Measurements from ENCODE around the gene NDC1.
A peak's percentile ranks its signal among the peaks of the same experiment; 100 is the strongest.
"Not testable (repeated sequence)": the region's sequence is repeated elsewhere in the genome, so short reads cannot be mapped to it uniquely, and the experiment has no call there.

The NDC1 gene, protein sequence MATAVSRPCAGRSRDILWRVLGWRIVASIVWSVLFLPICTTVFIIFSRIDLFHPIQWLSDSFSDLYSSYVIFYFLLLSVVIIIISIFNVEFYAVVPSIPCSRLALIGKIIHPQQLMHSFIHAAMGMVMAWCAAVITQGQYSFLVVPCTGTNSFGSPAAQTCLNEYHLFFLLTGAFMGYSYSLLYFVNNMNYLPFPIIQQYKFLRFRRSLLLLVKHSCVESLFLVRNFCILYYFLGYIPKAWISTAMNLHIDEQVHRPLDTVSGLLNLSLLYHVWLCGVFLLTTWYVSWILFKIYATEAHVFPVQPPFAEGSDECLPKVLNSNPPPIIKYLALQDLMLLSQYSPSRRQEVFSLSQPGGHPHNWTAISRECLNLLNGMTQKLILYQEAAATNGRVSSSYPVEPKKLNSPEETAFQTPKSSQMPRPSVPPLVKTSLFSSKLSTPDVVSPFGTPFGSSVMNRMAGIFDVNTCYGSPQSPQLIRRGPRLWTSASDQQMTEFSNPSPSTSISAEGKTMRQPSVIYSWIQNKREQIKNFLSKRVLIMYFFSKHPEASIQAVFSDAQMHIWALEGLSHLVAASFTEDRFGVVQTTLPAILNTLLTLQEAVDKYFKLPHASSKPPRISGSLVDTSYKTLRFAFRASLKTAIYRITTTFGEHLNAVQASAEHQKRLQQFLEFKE

GRCh38 chr1:53837924-53838653, at the start of gene NDC1:
TSS of gene NDC1 (minus strand) at chr1:53838296. CDS start at chr1:53838261, 35 bp downstream.
- peak; percentile 99 for DNase-seq

- not testable (repeated sequence) for DNase-seq
Measured at GRCh38 chr1:53883600-53883999, 45.5 kb upstream of the NDC1 start.

- not testable (repeated sequence) for DNase-seq
Measured at GRCh38 chr1:53881853-53882252, 43.8 kb upstream of the NDC1 start.

GRCh38 chr1:53878492-53879105, 40.5 kb upstream of the NDC1 start:
- DNase-seq: peak; percentile 66

- not testable (repeated sequence) for DNase-seq
Measured at GRCh38 chr1:53875150-53875549, 37.1 kb upstream of the NDC1 start.

DNA sequence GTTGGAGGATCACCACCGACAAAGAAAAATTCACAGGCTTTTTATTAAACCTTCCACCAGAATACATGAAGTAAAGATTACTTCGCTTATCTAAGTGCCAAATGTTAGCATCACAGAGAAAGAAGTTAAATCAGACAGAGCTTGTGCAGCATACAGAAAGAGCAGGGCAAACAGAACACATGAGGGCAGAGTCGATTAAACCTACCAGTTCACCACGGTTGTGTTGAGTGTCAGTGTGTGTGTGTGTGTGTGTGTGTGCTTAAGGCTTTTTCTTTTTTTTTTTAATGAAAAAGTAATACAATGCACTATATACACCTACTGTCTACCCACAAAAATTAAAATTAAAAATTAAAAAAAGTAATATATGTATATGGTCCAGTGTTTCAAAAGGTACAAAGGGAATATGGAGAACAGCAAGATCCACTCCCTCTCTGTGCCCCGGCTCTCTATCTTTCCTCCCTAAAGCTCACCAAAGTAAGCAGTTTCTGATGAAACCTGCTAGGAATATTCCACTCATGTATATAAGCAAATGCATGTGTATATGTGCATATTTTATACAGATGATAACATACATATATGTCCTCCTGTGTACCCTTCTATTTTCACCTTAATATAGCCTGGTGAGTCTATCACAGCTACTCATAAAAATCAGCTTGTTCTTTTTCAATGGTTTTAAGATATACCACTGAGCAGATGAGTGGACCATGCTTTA, 33.8 kb upstream of the NDC1 start:
- DNase-seq: no peak

DNA sequence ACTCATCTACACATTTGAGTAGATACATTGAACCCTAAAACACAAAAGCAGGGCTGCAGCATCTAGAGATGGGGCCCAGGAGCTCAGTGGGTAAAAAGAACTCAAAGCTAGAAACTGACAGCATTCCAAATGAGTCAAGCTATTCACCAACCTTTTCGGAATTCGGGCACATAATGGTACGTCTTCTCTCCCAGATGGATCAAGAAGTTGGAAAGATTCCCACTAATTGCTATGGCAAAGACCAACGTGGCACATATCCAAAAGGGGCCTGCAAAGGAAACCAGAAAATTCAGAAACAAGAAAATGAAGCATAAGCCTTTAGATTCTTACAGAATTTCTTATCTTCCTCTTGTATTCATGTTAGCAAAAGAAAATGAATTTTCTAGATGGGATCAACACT, 33.1 kb upstream of the NDC1 start:
- no peak for DNase-seq

DNA sequence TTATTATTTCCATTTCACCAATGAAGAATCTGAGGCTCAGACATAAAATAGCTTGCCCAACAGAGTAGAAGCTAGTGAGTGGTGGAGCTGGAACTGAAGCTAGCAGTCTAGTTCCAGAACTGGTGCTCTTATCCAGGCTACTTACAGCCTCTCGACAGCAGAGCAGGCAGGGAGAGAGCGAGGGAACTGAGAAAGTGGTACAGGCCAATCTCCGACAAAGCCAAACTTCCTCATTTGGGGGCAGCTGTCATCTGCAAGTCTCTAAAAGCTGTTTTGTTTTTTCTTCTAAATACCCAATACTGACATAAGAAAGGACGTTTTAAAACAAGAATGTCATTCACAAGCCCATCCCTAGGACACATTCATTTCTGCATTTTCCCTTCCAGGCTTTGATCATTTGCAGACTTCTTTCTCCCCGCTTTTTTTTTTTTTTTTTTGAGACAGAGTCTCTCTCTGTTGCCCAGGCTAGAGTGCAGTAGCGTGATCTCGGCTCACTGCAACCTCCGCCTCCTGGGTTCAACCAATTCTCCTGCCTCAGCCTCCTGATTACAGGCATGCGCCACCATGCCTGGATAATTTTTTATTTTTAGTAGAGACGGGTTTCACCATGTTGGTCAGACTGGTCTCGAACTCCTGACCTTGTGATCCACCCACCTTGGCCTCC, 31.5 kb upstream of the NDC1 start:
- no peak for DNase-seq

DNA sequence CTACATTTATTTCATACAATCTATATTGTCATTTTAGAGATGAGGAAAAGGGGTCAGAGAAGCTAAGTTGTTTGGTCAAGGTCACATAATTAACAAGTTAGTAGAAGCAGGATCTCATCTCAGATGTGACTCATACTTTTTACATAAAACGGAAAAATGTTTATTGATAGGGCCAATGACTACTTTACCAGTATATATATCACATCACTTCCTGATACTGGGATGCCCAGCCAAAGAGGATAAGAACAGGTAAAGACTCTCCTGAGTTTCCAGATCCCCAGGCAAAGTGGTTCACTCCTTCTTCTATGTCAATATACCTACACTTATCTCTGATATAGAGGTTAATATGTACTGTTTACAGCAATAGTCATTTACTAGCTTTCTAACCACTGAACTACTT, 30.5 kb upstream of the NDC1 start:
- DNase-seq: no peak

GRCh38 chr1:53862507-53862906, 24.4 kb upstream of the NDC1 start:
- peak; percentile 12 for DNase-seq

DNA sequence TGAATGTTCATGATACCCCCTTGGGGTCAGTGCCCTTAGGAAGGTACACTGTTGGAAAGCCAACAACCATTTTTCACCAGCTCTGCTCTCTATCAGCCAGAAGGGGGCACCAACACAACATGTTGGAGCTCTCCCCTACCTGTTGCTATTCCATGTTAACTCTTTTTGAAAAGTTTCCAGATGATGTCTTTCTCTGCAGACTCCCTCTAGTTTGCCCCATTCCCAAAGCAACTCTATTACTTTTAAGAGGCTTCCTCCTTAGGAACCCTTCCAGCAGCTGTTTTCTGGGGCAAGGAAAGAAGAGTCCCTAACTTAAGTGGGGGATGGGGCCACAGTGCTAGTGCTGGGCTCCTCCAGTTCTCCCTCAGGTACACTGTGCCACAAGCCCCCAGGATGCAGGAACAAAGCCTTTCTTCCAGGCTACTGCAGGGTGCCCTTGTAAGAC, 22.9 kb upstream of the NDC1 start:
- peak; percentile 72 for DNase-seq

DNA sequence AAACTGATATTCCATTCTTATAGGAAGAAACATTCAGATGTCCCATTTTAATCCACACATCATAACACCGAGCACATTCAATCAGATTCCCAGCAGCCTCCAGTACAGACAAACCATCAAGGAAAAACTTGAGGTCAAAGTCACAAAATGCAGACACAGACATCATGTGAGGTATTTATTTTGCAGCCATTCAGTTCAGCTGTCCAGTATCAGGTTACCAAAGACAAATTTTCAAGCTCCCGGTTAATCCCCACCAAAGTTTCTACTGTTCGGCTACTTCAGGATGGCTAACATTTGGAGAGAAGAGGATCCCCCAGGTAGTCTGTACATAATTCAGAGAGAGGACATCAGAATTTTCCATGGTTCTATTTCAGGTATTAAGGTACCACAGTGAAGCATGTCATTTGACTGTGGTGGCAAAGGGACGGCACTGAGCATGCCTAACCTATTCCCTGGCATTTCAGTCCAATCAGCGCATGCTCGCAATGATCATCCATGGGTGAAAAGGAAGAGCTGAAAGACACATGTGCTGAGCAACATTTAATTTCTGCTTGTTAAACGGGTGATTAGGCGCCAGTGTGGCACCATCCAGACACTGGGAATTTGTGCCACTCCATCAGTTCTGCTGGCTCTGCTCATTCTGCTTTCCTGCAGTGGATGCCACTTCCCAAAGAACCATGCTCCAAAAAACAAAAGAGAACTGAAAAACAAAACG, 13.6 kb upstream of the NDC1 start:
- peak; percentile 86 for DNase-seq

- DNase-seq: no peak
Measured at GRCh38 chr1:53850082-53850673, 12.1 kb upstream of the NDC1 start.

- no peak for DNase-seq
Measured at GRCh38 chr1:53847980-53848379, 9.9 kb upstream of the NDC1 start.

- DNase-seq: no peak
Measured at GRCh38 chr1:53842347-53842746, 4.3 kb upstream of the NDC1 start.

DNA sequence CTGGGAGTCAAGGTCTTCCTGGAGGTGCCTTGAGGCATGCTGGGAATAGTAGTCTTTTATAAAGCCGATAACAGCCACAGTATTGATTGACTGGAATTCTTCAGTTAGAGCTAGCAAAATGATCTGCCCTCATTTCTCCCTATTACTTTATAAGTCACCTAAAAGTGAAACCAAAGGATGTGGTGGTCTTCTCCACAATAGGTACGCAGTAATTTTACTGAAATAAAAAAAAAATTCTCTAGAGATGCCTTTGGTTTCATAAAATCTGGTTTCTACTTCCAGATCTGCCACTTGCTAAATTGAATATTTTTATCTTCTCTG, 518 bp upstream of the NDC1 start:
- DNase-seq: no peak

DNA sequence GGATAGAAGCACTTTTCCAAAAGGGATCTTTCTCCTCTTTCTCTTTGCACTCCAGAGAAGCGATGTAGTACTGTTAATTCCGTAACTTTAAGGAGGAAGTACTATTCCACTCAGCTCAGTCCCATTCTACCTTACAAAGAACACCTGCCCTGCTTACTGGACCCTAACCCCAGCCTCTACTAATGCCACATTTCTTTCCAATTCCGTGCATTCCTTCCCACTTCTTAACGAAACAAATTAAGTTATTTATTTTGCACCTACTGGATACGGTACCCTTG, 511 bp downstream of the NDC1 start:
- DNase-seq: no peak

DNA sequence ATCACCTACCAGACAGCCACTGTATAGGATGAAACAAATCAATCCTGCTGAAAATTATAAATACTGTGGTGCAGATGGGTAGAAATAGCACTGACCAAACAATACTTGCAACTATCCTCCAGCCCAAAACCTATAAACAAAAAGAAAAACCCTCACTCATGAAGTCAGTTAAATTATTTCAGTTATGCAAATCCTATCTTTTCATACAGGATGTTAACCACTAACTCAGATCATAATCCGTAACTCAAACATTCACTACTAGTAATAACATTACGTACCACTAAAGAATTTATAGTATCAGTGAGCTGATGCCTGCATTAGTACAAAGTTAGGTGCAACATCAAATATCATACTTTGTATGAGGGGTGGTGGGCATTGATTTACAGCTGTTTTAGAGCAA, 2.6 kb downstream of the NDC1 start:
- no peak for DNase-seq

- DNase-seq: no peak
Measured at GRCh38 chr1:53834776-53835175, 3.3 kb downstream of the NDC1 start.

GRCh38 chr1:53833393-53833792, 4.7 kb downstream of the NDC1 start:
- DNase-seq: no peak

- DNase-seq: no peak
Measured at GRCh38 chr1:53826367-53826766, 11.7 kb downstream of the NDC1 start.
